ENCODE results near the gene MGMT. TPM values are rescaled to one million over a fixed set of nuclear protein-coding genes. Genes with fewer than 3 reads are reported as not detected.

The MGMT gene
- total and polyA plus RNA-seq, 2 experiments from 2014 or later = 19.3 to 21.9 TPM

- peaks cover 5% of the 10 kb centered on the region for H3K27me3 Mint-ChIP-seq (ENCODE audit: insufficient read depth, low read depth, poor library complexity)
Observed at GRCh38 chr10:129648856-129649255, 181.8 kb downstream of the MGMT start.

GRCh38 chr10:129652021-129652420, 185.0 kb downstream of the MGMT start:
- peaks cover 13% of the 10 kb centered on the region for H3K4me1 Mint-ChIP-seq
- Histone ChIP-seq H3K4me3 (no peak overlapping the region), H4K20me1 (replicated peaks; ENCODE audit: insufficient read depth) (no peaks in the 10 kb centered on the region), H3K4me1 (ENCODE audit: insufficient read depth) (no peaks in the 10 kb centered on the region), H3K4me2 (no peak overlapping the region), H3F3A (replicated peaks; ENCODE audit: low read depth) (no peaks in the 10 kb centered on the region), H3K36me3 (ENCODE audit: insufficient read depth) (no peaks in the 10 kb centered on the region; the same call in 1 of the 2 replicates), H3K9me2 (ENCODE audit: insufficient read depth) (no peaks in the 10 kb centered on the region), H3K27me3 (ENCODE audit: insufficient read depth) (no peaks in the 10 kb centered on the region), H3K27ac (ENCODE audit: low read depth) (no peak overlapping the region), H3K79me2 (replicated peaks; ENCODE audit: insufficient read depth) (no peaks in the 10 kb centered on the region), H2AFZ (no peak overlapping the region)
- ATAC-seq = no peak
- no peak for DNase-seq (ENCODE audit: low spot score)
- peaks cover 8% of the 10 kb centered on the region for H3K27me3 Mint-ChIP-seq (ENCODE audit: insufficient read depth, low read depth, poor library complexity)
- no peak overlapping the region for H3K4me3 Mint-ChIP-seq
- H3K9me3 Mint-ChIP-seq = no peaks in the 10 kb centered on the region
- peak overlapping the region; percentile 78 for H3K27ac Mint-ChIP-seq
- H3K36me3 Mint-ChIP-seq (ENCODE audit: low read depth) = no peaks in the 10 kb centered on the region; the same call in 2 of the 3 replicates
- TF ChIP-seq ZNF114 (CRISPR knock-in tag; IDR thresholded peaks at IDR 0.05) = no peak
- no peak for TF ChIP-seq CTCF (conservative IDR thresholded peaks at IDR 0.05; ENCODE audit: low read depth in 2 of 2)
- no peak for TF ChIP-seq REST (IDR thresholded peaks at IDR 0.05; ENCODE audit: unreplicated experiment)

More at GRCh38 chr10:129648856-129649255, 181.8 kb downstream of the MGMT start:
- Histone ChIP-seq H2AFZ (no peak overlapping the region), H3K36me3 (ENCODE audit: insufficient read depth) (no peaks in the 10 kb centered on the region; the same call in 1 of the 2 replicates), H3K27ac (ENCODE audit: low read depth) (no peak overlapping the region), H3K4me1 (ENCODE audit: insufficient read depth) (no peaks in the 10 kb centered on the region), H4K20me1 (replicated peaks; ENCODE audit: insufficient read depth) (no peaks in the 10 kb centered on the region), H3K4me2 (no peak overlapping the region), H3K79me2 (replicated peaks; ENCODE audit: insufficient read depth) (no peaks in the 10 kb centered on the region), H3K27me3 (ENCODE audit: insufficient read depth) (no peaks in the 10 kb centered on the region), H3K9me2 (ENCODE audit: insufficient read depth) (no peaks in the 10 kb centered on the region), H3F3A (replicated peaks; ENCODE audit: low read depth) (no peaks in the 10 kb centered on the region), H3K4me3 (no peak overlapping the region)
- ATAC-seq = no peak
- Mint-ChIP-seq H3K4me3 (no peak overlapping the region), H3K4me1 (peaks cover 10% of the 10 kb centered on the region), H3K27ac (no peak overlapping the region), H3K9me3 (no peaks in the 10 kb centered on the region), H3K36me3 (ENCODE audit: low read depth) (no peaks in the 10 kb centered on the region; the same call in 2 of the 3 replicates)
- TF ChIP-seq ZNF331 (CRISPR knock-in tag; IDR thresholded peaks at IDR 0.05; ENCODE audit: low read depth) = no peak
- no peak for TF ChIP-seq ETS1 (IDR thresholded peaks at IDR 0.05)
- TF ChIP-seq CREB1 (CRISPR knock-in tag; IDR thresholded peaks at IDR 0.05; ENCODE audit: low read depth) = no peak
- TF ChIP-seq POLR2AphosphoS5 (IDR thresholded peaks at IDR 0.05; ENCODE audit: low read depth) = no peak
- no peak for TF ChIP-seq ZNF114 (CRISPR knock-in tag; IDR thresholded peaks at IDR 0.05)
- TF ChIP-seq REST (IDR thresholded peaks at IDR 0.05; ENCODE audit: unreplicated experiment) = no peak
- no peak for TF ChIP-seq EZH2 (IDR thresholded peaks at IDR 0.05; ENCODE audit: low read depth, unreplicated experiment)
- no peak for DNase-seq (ENCODE audit: low spot score)
